ENCODE measurements around the gene SCGB1D4.
"Not testable (repeated sequence)": the region's sequence is repeated elsewhere in the genome, so short reads cannot be mapped to it uniquely, and the experiment has no call there.

The SCGB1D4 gene, protein sequence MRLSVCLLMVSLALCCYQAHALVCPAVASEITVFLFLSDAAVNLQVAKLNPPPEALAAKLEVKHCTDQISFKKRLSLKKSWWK

GRCh38 chr11:62298975-62299374 lies at the start of gene SCGB1D4:
SCGB1D4 (minus strand) TSS chr11:62299075; CDS start chr11:62299010, 65 bp downstream.
- DNase-seq (ENCODE audit: extremely low read depth, low read depth): no peak
- TF ChIP-seq CTCF (IDR thresholded peaks at IDR 0.05; ENCODE audit: low read depth, low read length): no peak

DNA sequence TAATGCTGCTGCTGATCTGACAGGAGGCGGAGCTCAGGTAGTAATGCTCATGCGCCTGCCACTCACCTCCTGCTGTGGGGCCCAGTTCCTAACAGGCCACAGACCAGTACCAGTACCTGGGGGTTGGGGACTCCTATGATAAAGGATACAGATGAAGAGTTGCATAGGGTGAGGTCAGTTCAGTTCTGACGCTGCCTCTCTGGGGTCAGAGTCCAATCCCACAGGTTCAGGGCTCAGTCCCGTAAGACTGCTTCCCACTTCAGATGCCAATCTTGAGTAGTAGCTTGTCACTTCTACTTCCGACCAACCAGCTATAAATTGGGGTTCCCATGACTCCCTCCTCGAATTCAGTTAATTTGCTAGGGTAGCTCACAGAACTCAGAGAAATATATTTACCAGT lies 47.0 kb upstream of the SCGB1D4 start:
- no peak for TF ChIP-seq CTCF (IDR thresholded peaks at IDR 0.05; ENCODE audit: low read depth, low read length)
- no peak for DNase-seq (ENCODE audit: extremely low read depth, low read depth)

GRCh38 chr11:62344210-62344609 lies 45.3 kb upstream of the SCGB1D4 start:
- TF ChIP-seq CTCF (IDR thresholded peaks at IDR 0.05; ENCODE audit: low read depth, low read length): no peak
- DNase-seq (ENCODE audit: extremely low read depth, low read depth): no peak

DNA sequence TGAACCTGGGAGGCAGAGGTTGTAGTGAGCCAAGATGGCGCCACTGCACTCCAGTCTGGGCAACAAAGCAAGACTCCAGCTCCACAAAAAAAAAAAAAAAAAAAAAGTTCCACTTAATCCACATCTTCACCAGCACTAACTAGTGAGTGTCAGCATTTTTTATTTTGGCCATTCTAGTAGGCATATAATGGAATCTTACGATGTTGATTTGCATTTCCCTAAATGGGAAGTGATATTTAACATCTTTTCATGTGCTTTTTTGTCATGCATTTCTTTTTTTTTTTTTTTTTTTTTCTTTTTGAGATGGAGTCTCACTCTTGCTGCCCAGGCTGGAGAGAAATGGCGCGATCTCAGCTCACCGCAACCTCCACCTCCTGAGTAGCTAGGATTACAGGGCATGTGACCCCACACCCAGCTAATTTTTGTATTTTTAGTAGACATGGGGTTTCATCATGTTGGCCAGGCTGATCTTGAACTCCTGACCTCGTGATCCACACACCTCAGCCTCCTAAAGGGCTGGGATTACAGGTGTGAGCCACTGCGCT lies 44.8 kb upstream of the SCGB1D4 start:
- DNase-seq (ENCODE audit: extremely low read depth, low read depth): not testable (repeated sequence)

DNA sequence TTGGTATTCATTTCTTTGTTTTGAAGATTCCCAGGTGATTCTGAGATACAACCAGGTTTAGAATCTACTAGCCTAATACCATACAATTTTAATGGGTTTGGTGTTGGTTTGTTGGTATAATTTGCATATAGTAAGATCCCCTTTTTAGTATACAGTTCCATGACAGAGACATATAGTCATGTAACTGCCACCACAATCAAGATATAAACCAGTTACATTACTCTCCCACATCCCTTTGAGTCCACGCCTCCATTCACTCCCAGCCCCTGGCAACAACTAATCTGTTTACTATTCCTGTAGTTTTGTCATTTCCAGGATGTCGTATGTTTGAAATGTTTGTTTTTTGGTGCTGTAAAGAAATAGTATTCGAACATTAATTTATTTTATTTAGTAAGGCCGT lies 42.7 kb upstream of the SCGB1D4 start:
- no peak for TF ChIP-seq CTCF (IDR thresholded peaks at IDR 0.05; ENCODE audit: low read depth, low read length)
- DNase-seq (ENCODE audit: extremely low read depth, low read depth): no peak

DNA sequence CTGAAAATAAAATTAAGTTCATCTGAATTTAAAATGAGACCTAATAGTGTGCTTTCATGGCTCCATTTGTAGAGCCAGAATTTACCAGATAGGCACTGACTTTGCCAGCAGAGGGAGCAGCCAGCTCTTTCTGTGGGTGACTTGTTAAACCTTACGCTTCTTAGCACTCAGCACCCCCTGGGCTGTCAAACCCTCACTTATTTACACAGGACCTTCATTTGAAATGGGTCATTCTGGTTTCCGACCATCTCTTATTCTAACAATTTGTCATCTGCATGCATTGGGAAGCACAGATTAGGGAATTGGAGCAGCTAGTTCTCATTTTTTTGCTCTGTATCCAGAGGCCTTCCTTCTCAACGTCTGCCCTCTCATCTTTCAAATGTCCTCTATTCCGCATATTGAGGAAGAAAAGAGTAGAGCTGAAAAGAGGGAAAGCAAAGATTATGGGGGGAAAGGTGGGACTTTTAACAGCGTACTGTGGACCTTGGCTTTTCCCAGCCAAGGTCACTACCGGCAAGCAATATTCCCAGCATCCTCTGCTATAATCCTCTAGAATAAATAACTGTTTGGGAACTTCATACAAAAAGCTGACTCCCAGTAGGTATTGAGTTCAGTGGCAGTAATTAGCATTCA lies 41.5 kb upstream of the SCGB1D4 start:
- no peak for DNase-seq (ENCODE audit: extremely low read depth, low read depth)
- peak; percentile 77 for TF ChIP-seq CTCF (IDR thresholded peaks at IDR 0.05; ENCODE audit: low read depth, low read length)

DNA sequence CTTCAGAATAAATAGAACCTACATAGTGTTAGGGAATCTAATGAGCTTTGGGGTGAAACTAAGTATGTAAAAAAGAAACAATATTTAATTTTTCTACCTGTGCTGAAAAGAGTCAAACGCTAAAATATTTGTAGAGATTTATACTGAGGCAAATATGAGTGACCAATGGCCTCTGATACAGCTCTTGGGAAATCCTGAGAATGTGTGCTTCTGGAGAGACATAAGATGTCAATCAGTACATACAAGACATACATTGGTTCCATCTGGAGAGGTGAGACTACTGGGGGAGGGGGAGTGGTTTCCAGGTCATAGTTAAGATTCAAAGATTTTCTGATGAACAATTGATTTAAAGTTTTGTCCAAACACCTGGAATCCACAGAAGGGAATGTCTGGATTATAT lies 39.3 kb upstream of the SCGB1D4 start:
- no peak for DNase-seq (ENCODE audit: extremely low read depth, low read depth)

More for the DNA sequence above, 39.3 kb upstream of the SCGB1D4 start:
- TF ChIP-seq CTCF (IDR thresholded peaks at IDR 0.05; ENCODE audit: low read depth, low read length): no peak
